ENCODE data around the gene STARD10. TPM values are rescaled to one million over a fixed set of nuclear protein-coding genes. Genes with fewer than 3 reads are reported as not detected.

The STARD10 gene
- total RNA-seq, 1 donor from 2014 or later, result 20.9 TPM

- H3K4me1 ChIP-seq, result peaks cover 0 to 10% of the 10 kb centered on the region in 2 donors
- no peak for TF ChIP-seq CTCF (IDR thresholded peaks at IDR 0.05)
These were observed 48.3 kb downstream of the STARD10 start for GRCh38 chr11:72745511-72745910.

DNA sequence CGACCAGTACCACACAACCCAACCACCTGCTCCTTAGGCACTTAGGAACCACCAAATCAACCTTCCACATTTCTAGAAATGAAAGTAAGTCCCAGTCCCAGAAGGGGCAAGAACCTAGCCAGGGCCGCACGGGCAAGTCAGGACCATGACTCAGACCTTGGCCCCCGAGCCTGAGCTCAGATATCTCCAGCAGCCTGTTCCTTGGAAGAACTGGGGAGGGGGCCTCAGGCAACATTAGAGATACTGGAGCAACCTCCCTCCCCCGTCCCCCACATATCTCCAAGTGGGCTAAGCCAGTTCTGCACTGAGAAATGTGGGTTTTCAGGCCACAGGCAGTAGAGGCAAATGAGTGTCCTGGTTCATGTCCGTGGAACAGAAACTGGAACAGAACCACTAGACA lies 49.4 kb downstream of the STARD10 start:
- Histone ChIP-seq H3K36me3 (no peaks in the 10 kb centered on the region), H3K27me3 (no peaks in the 10 kb centered on the region), H3K9me3 (no peaks in the 10 kb centered on the region), H3K27ac (no peak overlapping the region), H3K4me1 (peaks cover 0 to 10% of the 10 kb centered on the region in 2 donors), H3K4me3 (no peak overlapping the region)
- intact Hi-C loops (cut with DNase I), result no loop called here
- no peak for DNase-seq (ENCODE audit: low spot score in 2 of 2)
- TF ChIP-seq CTCF (IDR thresholded peaks at IDR 0.05), result no peak

More at GRCh38 chr11:72745511-72745910, 48.3 kb downstream of the STARD10 start:
- Histone ChIP-seq H3K27ac (no peak overlapping the region), H3K36me3 (no peaks in the 10 kb centered on the region), H3K4me3 (no peak overlapping the region), H3K27me3 (no peaks in the 10 kb centered on the region), H3K9me3 (no peaks in the 10 kb centered on the region)
- no peak for DNase-seq (ENCODE audit: low spot score in 2 of 2)
- intact Hi-C loops (cut with DNase I), result no loop called here

- H3K9me3 ChIP-seq, result no peaks in the 10 kb centered on the region
- H3K4me3 ChIP-seq, result no peak overlapping the region
- no peak overlapping the region for H3K27ac ChIP-seq
- intact Hi-C loops (cut with DNase I), result no loop called here
- no peak for DNase-seq (ENCODE audit: low spot score in 2 of 2)
- no peak for TF ChIP-seq CTCF (IDR thresholded peaks at IDR 0.05)
- no peaks in the 10 kb centered on the region for H3K36me3 ChIP-seq
- H3K4me1 ChIP-seq, result peaks cover 0 to 12% of the 10 kb centered on the region in 2 donors
- no peaks in the 10 kb centered on the region for H3K27me3 ChIP-seq
These were observed 50.3 kb downstream of the STARD10 start for GRCh38 chr11:72743321-72744221.

DNA sequence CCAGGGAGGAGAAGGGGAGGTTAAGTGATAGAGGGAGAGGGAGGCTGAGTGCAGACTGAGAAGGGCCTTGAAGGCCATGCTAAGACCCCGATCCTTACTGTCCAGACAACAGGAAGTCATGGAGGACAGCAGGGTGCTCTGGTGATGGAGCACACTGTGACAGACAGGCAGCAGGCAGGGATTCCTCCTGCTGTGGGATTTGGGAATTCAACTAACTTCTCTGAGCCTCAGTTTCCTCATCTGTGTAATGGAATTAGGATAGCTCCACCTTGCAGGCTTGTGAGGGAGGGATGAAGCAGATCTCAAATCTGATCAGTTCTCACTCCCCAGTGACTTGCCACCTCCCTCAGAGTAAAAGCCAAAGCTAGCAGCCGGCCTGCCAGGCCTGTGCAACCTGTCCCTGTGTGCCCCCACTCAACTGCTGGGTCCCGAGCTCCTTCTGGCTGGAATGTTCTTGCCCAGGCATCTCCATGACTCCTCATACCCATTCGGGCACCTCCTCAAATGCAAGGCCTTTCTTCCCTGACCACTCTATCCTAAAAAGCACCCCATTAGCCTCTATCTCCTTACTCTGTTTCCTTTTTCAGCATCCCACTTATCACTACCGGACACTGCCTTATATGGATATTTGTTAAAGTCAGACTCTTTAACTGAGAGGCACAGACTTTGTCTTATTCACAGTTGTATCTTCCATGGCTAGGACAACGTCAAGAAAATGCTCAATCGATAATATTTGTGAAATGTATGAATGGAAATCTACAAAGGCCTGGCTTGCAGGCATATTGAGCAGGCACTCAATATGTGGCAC lies 51.1 kb downstream of the STARD10 start:
- no peak overlapping the region for H3K4me3 ChIP-seq
- peaks cover 0 to 16% of the 10 kb centered on the region in 2 donors for H3K4me1 ChIP-seq
- no peak for TF ChIP-seq CTCF (IDR thresholded peaks at IDR 0.05)
- no peak for DNase-seq (ENCODE audit: low spot score in 2 of 2)
- H3K27me3 ChIP-seq, result no peaks in the 10 kb centered on the region
- intact Hi-C loops (cut with DNase I), result no loop called here
- no peaks in the 10 kb centered on the region for H3K9me3 ChIP-seq
- no peak overlapping the region for H3K27ac ChIP-seq
- no peaks in the 10 kb centered on the region for H3K36me3 ChIP-seq

DNA sequence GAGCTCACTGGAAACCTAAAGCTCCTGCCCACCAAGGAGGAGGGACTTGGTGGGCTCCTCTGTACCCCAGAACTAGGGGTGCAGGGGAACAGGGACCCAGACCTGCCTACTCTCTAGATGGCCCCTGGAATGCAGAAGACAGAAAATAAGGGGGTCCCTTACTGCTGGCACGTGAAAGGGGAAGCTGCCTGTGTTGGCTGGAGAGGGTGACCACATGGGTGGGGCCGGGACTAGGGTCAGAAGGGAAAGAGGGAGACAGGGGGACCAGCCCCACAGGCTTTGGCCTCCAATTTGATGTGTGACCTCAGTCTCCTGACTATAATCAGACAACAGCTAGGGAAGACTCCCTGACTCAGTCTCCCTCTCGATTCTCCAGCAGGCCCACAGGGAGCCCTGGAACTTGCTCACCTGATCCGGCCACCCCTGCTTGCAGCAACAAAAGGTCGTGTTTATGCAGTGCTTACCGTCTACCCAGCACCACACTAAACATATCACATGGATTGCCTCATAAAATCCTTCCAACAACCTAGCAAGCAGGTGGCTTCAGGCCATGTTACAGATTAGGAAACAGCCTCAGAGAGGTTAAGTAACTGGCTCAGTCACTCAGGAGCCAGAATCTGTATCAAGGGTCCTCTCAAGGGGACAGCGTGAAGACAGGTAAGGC lies 51.9 kb downstream of the STARD10 start:
- Histone ChIP-seq H3K4me1 (peaks cover 0 to 16% of the 10 kb centered on the region in 2 donors), H3K27ac (no peak overlapping the region), H3K36me3 (no peaks in the 10 kb centered on the region), H3K27me3 (no peaks in the 10 kb centered on the region), H3K4me3 (no peak overlapping the region), H3K9me3 (no peaks in the 10 kb centered on the region)
- intact Hi-C loops (cut with DNase I), result no loop called here
- no peak for DNase-seq (ENCODE audit: low spot score in 2 of 2)
- TF ChIP-seq CTCF (IDR thresholded peaks at IDR 0.05), result no peak
